ENCODE results near the gene CGREF1.
"Not testable (repeated sequence)": the region's sequence is repeated elsewhere in the genome, so short reads cannot be mapped to it uniquely, and the experiment has no call there.

CGREF1 gene

GRCh38 chr2:27136751-27137150 lies 17.8 kb upstream of the CGREF1 start:
- DNase-seq: no peak

- DNase-seq: no peak
These were observed 16.6 kb upstream of the CGREF1 start for GRCh38 chr2:27135478-27135955.

- DNase-seq: no peak
These were observed 16.0 kb upstream of the CGREF1 start for GRCh38 chr2:27134781-27135477.

- DNase-seq: peak; percentile 97 to 98
These were observed 15.2 kb upstream of the CGREF1 start, which contains the start of gene PREB for GRCh38 chr2:27133905-27134780. PREB (minus strand) TSS chr2:27134636; CDS start chr2:27134421, 215 bp downstream.

- DNase-seq: peak in 1 of 2 donors; percentile 16
These were observed 14.4 kb upstream of the CGREF1 start for GRCh38 chr2:27133195-27133875.

GRCh38 chr2:27131429-27131828 lies 12.5 kb upstream of the CGREF1 start:
- no peak for DNase-seq

- DNase-seq: no peak
These were observed 11.5 kb upstream of the CGREF1 start for GRCh38 chr2:27130396-27130795.

GRCh38 chr2:27128668-27129571 lies 10.0 kb upstream of the CGREF1 start:
- DNase-seq: no peak

GRCh38 chr2:27127883-27128667 lies 9.1 kb upstream of the CGREF1 start:
- DNase-seq: no peak

GRCh38 chr2:27126252-27126710 lies 7.4 kb upstream of the CGREF1 start:
- no peak for DNase-seq

GRCh38 chr2:27125104-27125503 lies 6.2 kb upstream of the CGREF1 start:
- no peak for DNase-seq

GRCh38 chr2:27123302-27124150 lies 4.6 kb upstream of the CGREF1 start, which contains the start of gene ABHD1:
ABHD1 (plus strand) TSS chr2:27123815; CDS start chr2:27123949, 134 bp downstream.
- peak; percentile 67 to 80 for DNase-seq

GRCh38 chr2:27122791-27123190 lies 3.9 kb upstream of the CGREF1 start:
- no peak for DNase-seq

GRCh38 chr2:27121906-27122305 lies 3.0 kb upstream of the CGREF1 start:
- DNase-seq: no peak

- DNase-seq: not testable (repeated sequence)
These were observed 372 bp upstream of the CGREF1 start for GRCh38 chr2:27119330-27119670.

- DNase-seq: no peak
These were observed 868 bp downstream of the CGREF1 start for GRCh38 chr2:27117995-27118524.

GRCh38 chr2:27115519-27115918 lies 3.4 kb downstream of the CGREF1 start:
- DNase-seq: no peak

GRCh38 chr2:27111392-27112078 lies 7.4 kb downstream of the CGREF1 start:
- DNase-seq: not testable (repeated sequence)
